ENCODE measurements around the gene MS4A6A.
"Not testable (repeated sequence)": the region's sequence is repeated elsewhere in the genome, so short reads cannot be mapped to it uniquely, and the experiment has no call there.

MS4A6A gene

DNA sequence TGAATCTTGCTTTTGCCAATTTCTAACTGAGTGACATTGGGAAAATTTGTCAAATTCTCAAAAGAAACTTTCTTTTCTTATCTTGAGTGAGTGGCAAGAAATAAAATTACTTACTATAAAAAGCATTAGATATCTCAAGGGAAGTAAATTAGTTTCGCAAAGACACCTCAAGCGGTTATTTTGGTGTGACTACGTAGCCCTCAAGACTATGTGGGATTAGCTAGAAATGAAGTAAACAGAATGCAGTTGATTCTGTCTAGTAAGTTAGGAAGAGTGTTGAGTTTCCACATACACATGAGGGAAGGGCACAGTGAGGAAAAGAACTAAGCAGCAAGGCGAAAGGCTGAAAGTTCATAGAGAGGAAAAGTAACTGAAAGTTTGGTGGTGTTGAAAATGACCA is 28.3 kb upstream of the MS4A6A start:
- DNase-seq (ENCODE audit: low spot score): no peak
- TF ChIP-seq CTCF (conservative IDR thresholded peaks at IDR 0.05; ENCODE audit: low read depth): no peak
- POLR2A ChIA-PET (ENCODE audit: low non-redundant PET): no interaction called here
- CTCF ChIA-PET: no interaction called here
- no peak overlapping the region for H3K27ac ChIP-seq

GRCh38 chr11:60209977-60210376 is 27.1 kb upstream of the MS4A6A start:
- POLR2A ChIA-PET (ENCODE audit: low non-redundant PET): no interaction called here
- TF ChIP-seq CTCF (conservative IDR thresholded peaks at IDR 0.05; ENCODE audit: low read depth): no peak
- DNase-seq (ENCODE audit: low spot score): no peak
- no peak overlapping the region for H3K27ac ChIP-seq
- CTCF ChIA-PET: no interaction called here

DNA sequence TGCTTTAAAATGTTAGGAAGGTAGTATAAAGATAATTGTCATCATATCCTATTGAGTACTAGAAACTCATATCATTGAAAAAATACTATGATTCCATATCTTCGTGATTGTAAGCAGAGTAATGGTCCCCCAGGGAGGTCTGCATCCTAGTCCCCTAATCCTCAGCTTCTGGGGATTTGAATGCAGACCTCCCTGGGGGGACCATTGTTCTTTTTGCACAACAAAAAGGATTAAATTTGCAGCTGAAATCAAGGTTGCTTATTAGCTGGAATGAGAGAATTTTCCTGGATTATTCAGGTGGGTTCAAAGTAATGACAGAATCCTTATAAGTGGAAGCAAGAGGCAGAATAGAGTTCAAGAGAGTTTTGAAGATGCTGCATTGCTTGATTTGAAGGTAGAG is 26.1 kb upstream of the MS4A6A start:
- DNase-seq (ENCODE audit: low spot score): no peak
- TF ChIP-seq CTCF (conservative IDR thresholded peaks at IDR 0.05; ENCODE audit: low read depth): no peak
- POLR2A ChIA-PET (ENCODE audit: low non-redundant PET): no interaction called here
- CTCF ChIA-PET: no interaction called here
- no peak overlapping the region for H3K27ac ChIP-seq

- no peak for TF ChIP-seq CTCF (conservative IDR thresholded peaks at IDR 0.05; ENCODE audit: low read depth)
- ChIA-PET POLR2A (ENCODE audit: low non-redundant PET) (no interaction called here), CTCF (interaction anchor here (0.7 kb wide), 1 partner anchor 528 kb away, joined by 3 read pairs; no protein-coding TSS in a partner anchor)
- no peak overlapping the region for H3K27ac ChIP-seq
- DNase-seq (ENCODE audit: low spot score): no peak
These were observed 25.4 kb upstream of the MS4A6A start for GRCh38 chr11:60208146-60208895.

- H3K27ac ChIP-seq: no peak overlapping the region
- TF ChIP-seq CTCF (conservative IDR thresholded peaks at IDR 0.05; ENCODE audit: low read depth): no peak
- CTCF ChIA-PET: no interaction called here
- POLR2A ChIA-PET (ENCODE audit: low non-redundant PET): no interaction called here
- DNase-seq (ENCODE audit: low spot score): no peak
These were observed 23.7 kb upstream of the MS4A6A start for GRCh38 chr11:60206616-60207015.

GRCh38 chr11:60204922-60205321 is 22.0 kb upstream of the MS4A6A start:
- ChIA-PET CTCF (no interaction called here), POLR2A (ENCODE audit: low non-redundant PET) (no interaction called here)
- no peak for TF ChIP-seq CTCF (conservative IDR thresholded peaks at IDR 0.05; ENCODE audit: low read depth)
- DNase-seq (ENCODE audit: low spot score): no peak
- H3K27ac ChIP-seq: no peak overlapping the region

DNA sequence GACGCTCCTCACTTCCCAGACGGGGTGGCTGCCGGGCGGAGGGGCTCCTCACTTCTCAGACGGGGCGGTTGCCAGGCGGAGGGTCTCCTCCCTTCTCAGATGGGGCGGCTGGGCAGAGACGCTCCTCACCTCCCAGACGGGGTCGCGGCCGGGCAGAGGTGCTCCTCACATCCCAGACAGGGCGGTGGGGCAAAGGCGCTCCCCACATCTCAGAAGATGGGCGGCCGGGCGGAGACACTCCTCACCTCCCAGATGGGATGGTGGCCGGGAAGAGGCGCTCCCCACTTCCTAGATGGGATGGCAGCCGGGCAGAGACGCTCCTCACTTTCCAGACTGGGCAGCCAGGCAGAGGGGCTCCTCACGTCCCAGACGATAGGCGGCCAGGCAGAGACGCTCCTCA is 18.5 kb upstream of the MS4A6A start:
- H3K27ac ChIP-seq; DNase-seq (ENCODE audit: low spot score); POLR2A ChIA-PET (ENCODE audit: low non-redundant PET); CTCF ChIA-PET: not testable (repeated sequence)

Measured in RWPE1 (cell line).